HG02973 (cell line): ENCODE measurements around the gene YY1.
"Not testable (repeated sequence)": the region's sequence is repeated elsewhere in the genome, so short reads cannot be mapped to it uniquely, and the experiment has no call there.

ENCODE experiments used
- ATAC-seq: cut with Tn5 transposase; IDR thresholded peaks from one replicate; pipeline ENCODE4 v1.9.1; 2021; ENCODE audit warnings: moderate library complexity; ENCODE audit not compliant: unreplicated experiment

Gene YY1

GRCh38 chr14:100283436-100283835, 44.5 kb downstream of the YY1 start:
- ATAC-seq = not testable (repeated sequence)

- no peak for ATAC-seq
Observed at GRCh38 chr14:100283984-100284881, 45.3 kb downstream of the YY1 start.

- ATAC-seq = peak; percentile 81
Observed at GRCh38 chr14:100285021-100285912, 46.3 kb downstream of the YY1 start.

- ATAC-seq = no peak
Observed at GRCh38 chr14:100285913-100286400, 47.0 kb downstream of the YY1 start.

- ATAC-seq = no peak
Observed at GRCh38 chr14:100286484-100287191, 47.7 kb downstream of the YY1 start.

GRCh38 chr14:100287202-100287997, 48.5 kb downstream of the YY1 start:
- ATAC-seq = no peak

GRCh38 chr14:100287998-100288295, 49.0 kb downstream of the YY1 start:
- not testable (repeated sequence) for ATAC-seq

- ATAC-seq = no peak
Observed at GRCh38 chr14:100288382-100289185, 49.6 kb downstream of the YY1 start.

- no peak for ATAC-seq
Observed at GRCh38 chr14:100289916-100290606, 51.1 kb downstream of the YY1 start.

- ATAC-seq = no peak
Observed at GRCh38 chr14:100290607-100291304, 51.8 kb downstream of the YY1 start.

- no peak for ATAC-seq
Observed at GRCh38 chr14:100291305-100292075, 52.5 kb downstream of the YY1 start.

GRCh38 chr14:100292301-100292775, 53.4 kb downstream of the YY1 start:
- no peak for ATAC-seq

GRCh38 chr14:100292776-100293461, 54.0 kb downstream of the YY1 start:
- no peak for ATAC-seq

GRCh38 chr14:100293497-100294212, 54.7 kb downstream of the YY1 start:
- no peak for ATAC-seq

GRCh38 chr14:100294213-100294962, 55.4 kb downstream of the YY1 start:
- ATAC-seq = no peak

GRCh38 chr14:100294963-100295330, 56.0 kb downstream of the YY1 start:
- no peak for ATAC-seq
